ENCODE measurements around the gene LMCD1.

DNA sequence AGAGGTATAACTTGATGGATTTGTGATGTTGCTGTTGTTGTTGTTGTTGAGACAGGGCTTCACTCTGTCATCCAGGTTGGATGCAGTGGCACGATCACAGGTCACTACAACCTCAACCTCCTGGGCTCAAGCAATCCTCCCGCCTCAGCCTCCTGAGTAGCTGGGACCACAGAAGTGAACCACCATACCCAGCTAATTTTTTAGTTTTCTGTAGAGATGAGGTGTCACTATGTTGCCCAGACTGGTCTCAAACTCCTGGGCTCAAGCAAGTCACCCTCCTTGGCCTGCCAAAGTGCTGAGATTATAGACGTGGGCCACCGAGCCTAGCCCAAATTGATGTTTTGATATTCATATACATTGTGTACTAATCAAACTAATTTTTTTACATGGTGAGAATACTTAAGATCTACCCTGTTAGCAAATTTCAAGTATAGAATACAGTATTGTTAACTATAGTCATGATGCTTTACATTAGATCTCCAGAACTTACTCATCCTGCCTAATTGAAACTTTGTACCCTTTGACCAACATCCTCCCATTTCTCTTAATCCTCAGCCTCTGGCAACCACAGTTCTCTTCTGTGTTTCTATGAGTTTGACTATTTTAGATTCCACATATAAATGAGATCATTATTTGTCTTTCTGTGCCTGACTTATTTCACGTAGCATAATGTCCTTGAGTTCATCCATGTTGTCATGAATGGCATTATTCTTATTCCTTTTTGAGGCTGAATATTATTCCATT is 23.2 kb downstream of the LMCD1 start:
- TF ChIP-seq, protein P1, sequence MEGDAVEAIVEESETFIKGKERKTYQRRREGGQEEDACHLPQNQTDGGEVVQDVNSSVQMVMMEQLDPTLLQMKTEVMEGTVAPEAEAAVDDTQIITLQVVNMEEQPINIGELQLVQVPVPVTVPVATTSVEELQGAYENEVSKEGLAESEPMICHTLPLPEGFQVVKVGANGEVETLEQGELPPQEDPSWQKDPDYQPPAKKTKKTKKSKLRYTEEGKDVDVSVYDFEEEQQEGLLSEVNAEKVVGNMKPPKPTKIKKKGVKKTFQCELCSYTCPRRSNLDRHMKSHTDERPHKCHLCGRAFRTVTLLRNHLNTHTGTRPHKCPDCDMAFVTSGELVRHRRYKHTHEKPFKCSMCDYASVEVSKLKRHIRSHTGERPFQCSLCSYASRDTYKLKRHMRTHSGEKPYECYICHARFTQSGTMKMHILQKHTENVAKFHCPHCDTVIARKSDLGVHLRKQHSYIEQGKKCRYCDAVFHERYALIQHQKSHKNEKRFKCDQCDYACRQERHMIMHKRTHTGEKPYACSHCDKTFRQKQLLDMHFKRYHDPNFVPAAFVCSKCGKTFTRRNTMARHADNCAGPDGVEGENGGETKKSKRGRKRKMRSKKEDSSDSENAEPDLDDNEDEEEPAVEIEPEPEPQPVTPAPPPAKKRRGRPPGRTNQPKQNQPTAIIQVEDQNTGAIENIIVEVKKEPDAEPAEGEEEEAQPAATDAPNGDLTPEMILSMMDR (IDR thresholded peaks at IDR 0.05; ENCODE audit: low read length) = no peak
- TF ChIP-seq EZH2 (IDR thresholded peaks at IDR 0.05; ENCODE audit: borderline replicate concordance, low read length) = no peak
